Heart left ventricle (tissue), 16 donors: Measurements from ENCODE around the gene RAB20. TPM values are rescaled to one million over a fixed set of nuclear protein-coding genes. Genes with fewer than 3 reads are reported as not detected.

ENCODE experiments used
- ATAC-seq, 4 donors: fragments of 200-7000 bp; cut with Tn5 transposase; one replicate each; pipeline ENCODE4 v1.9.1; 2020 to 2022; ENCODE audit warnings: moderate library complexity in 4 of 4, mild to moderate bottlenecking in 3 of 4, moderate number of reproducible peaks in 1 of 4
- DNase-seq, 5 donors: peaks; one replicate each; pipeline ENCODE4 v3.0.0-alpha.2; 2020
- H3K27ac ChIP-seq, 12 donors: fragments of 200-600 bp; sonication (generic) in 4 of 12; one replicate each; pipeline versions ENCODE4 v1.5.0 to v1.8.0; 2016 to 2022; ENCODE audit warnings: mild to moderate bottlenecking in 2 of 12
- H3K27me3 ChIP-seq, 9 donors: fragments of 200-600 bp; sonication (generic) in 2 of 9; one replicate each; pipeline versions ENCODE4 v1.5.1 to v1.8.0; 2016 to 2022; ENCODE audit warnings: mild to moderate bottlenecking in 3 of 9
- H3K36me3 ChIP-seq, 9 donors: fragments of 200-600 bp; sonication (generic) in 2 of 9; one replicate each; pipeline versions ENCODE4 v1.5.0 to v1.8.0; 2018 to 2022; ENCODE audit warnings: mild to moderate bottlenecking in 2 of 9
- H3K4me1 ChIP-seq, 12 donors: fragments of 200-600 bp; sonication (generic) in 4 of 12; one replicate each; pipeline versions ENCODE4 v1.5.0 to v1.8.0; 2016 to 2022; ENCODE audit warnings: mild to moderate bottlenecking in 3 of 12
- H3K4me3 ChIP-seq, 12 donors: fragments of 200-600 bp; sonication (generic) in 4 of 12; one replicate each; pipeline versions ENCODE4 v1.5.0 to v1.8.0; 2017 to 2022; ENCODE audit warnings: mild to moderate bottlenecking in 9 of 12, moderate library complexity in 4 of 12
- H3K9me3 ChIP-seq, 12 donors: fragments of 200-600 bp; sonication (generic) in 4 of 12; one replicate each; pipeline versions ENCODE4 v1.5.0 to v1.8.0; 2016 to 2022; ENCODE audit warnings: mild to moderate bottlenecking in 1 of 12
- CTCF ChIP-seq, 12 donors: fragments of 200-600 bp; sonication (generic) in 4 of 12; IDR thresholded peaks; one replicate each; pipeline versions ENCODE4 v1.5.0 to v1.8.0; 2018 to 2022; ENCODE audit warnings: antibody characterized with exemption in 12 of 12, mild to moderate bottlenecking in 5 of 12
- POLR2A ChIP-seq, 2 donors: fragments of 450-650 bp; IDR thresholded peaks; one replicate each; pipeline ENCODE4 v1.6.1; 2017; ENCODE audit warnings: antibody characterized with exemption in 2 of 2, mild to moderate bottlenecking in 2 of 2, moderate library complexity in 2 of 2
- WGBS, 4 donors: extraction: QIAGEN DNeasy Blood & Tissue Kit in 2 of 4; methylation state at CpG; one replicate each; pipeline versions ENCODE4 v1.1.5 to v1.1.7; 2013 to 2018; 5-methylcytosine and 5-hydroxymethylcytosine counted together
- intact Hi-C, 10 donors: fragments of 100-400 bp; cut with DNase I; formaldehyde crosslinking; loops; one replicate each; pipeline versions ENCODE4 v1.11.1 to v1.14.2; 2022
- polyA plus RNA-seq, 2 donors: library from polyadenylated mRNA; stranded (reverse); fragments of 200-250 nt; gene quantifications; one replicate each; pipeline ENCODE4 v1.2.3, GENCODE V29; 2013
- total RNA-seq, 9 donors: library from RNA; depleted of rRNA in 2 of 9; stranded (reverse); fragments of >200 nt in 2 of 9; fragmentation: NEBNext Ultra II Directional in 3 of 9; extraction: Animal tissue kit (Norgen Biotek cat#: 25700) in 3 of 9; gene quantifications; one replicate each; pipeline versions ENCODE4 v1.1.0 to v1.2.4, GENCODE V29; 2016 to 2023
- donor health status: ischemic (EF 13 %, LVEDD 7.1; RV severe dilation, severe dysfunction).
- donor health status: healthy with polysubstance abuse.
- donor health status: DM: no; HTN: yes; CAD: no.
- donor health status: DM: no; HTN: no; CAD: no.
- donor health status: ischemic (EF 25% LVEDD 6.9; RV normal size, moderate dysfunction).
- donor health status: ischemic (EF 25% LVEDD 5.7; RV mildly dilated, moderate dysfunction).
- donor health status: healthy.
- donor health status: DM: yes; HTN: yes; CAD: no.
- donor health status: ischemic (EF 35%, LVEDD 5.7; RV mildly dilated, moderate dysfunction).
- donor health status: nonischemic (EF 11% LVEDD 7.7; RV severe dilation, severe dysfunction).
- donor health status: DM: yes; HTN: yes; CAD: no.
- donor health status: PGD.
- donor health status: ischemic (EF 29% LVEDD 5.4; RV normal size, mild dysfunction).
- donor health status: nonischemic (EF 23%, LVEDD 6.1; RV moderate dilation, normal function).

Gene RAB20
- total and polyA plus RNA-seq, 11 donors: 5.5 to 30.2 (median 13.7) TPM

- TF ChIP-seq CTCF (IDR thresholded peaks at IDR 0.05) (no peak), POLR2A (IDR thresholded peaks at IDR 0.05) (no peak)
- Histone ChIP-seq H3K4me1 (peaks cover 0 to 37% (median 15%) of the 10 kb centered on the region in 12 donors), H3K9me3 (peaks cover 0 to 8% (median 0%) of the 10 kb centered on the region in 12 donors), H3K4me3 (no peak overlapping the region), H3K27me3 (no peaks in the 10 kb centered on the region), H3K27ac (no peak overlapping the region), H3K36me3 (peaks cover 0 to 27% (median 0%) of the 10 kb centered on the region in 9 donors)
- ATAC-seq (no peak), DNase-seq (no peak)
- WGBS, 4 donors: 81 to 90% (median 85%) methylated on average over 15 of the region's 16 CpGs
- intact Hi-C loops: loop anchor here in 3 of 10 donors (5.0 to 10.0 kb wide), 4 partner anchors 43 to 340 kb away; no protein-coding TSS in a partner anchor
Observed at GRCh38 chr13:110554946-110555345, 6.6 kb downstream of the RAB20 start.

- H3K4me1 ChIP-seq: peaks cover 0 to 32% (median 12%) of the 10 kb centered on the region in 12 donors
- H3K27me3 ChIP-seq: no peaks in the 10 kb centered on the region
- DNase-seq (no peak), ATAC-seq (no peak)
- no peak overlapping the region for H3K4me3 ChIP-seq
- intact Hi-C loops: loop anchor here in 3 of 10 donors (10.0 kb wide), 3 partner anchors 90 to 340 kb away; no protein-coding TSS in a partner anchor
- peaks cover 0 to 27% (median 0%) of the 10 kb centered on the region in 9 donors for H3K36me3 ChIP-seq
- H3K27ac ChIP-seq: no peak overlapping the region
- 85 to 92% (median 89%) methylated on average over 8 of the region's 8 CpGs for WGBS, 4 donors
- no peak for TF ChIP-seq CTCF (IDR thresholded peaks at IDR 0.05)
- no peak for TF ChIP-seq POLR2A (IDR thresholded peaks at IDR 0.05)
- peaks cover 0 to 8% (median 0%) of the 10 kb centered on the region in 12 donors for H3K9me3 ChIP-seq
Observed at GRCh38 chr13:110554227-110554836, 7.2 kb downstream of the RAB20 start.

- DNase-seq (no peak), ATAC-seq (no peak)
- peaks cover 0 to 23% (median 10%) of the 10 kb centered on the region in 12 donors for H3K4me1 ChIP-seq
- intact Hi-C loops: loop anchor here in 3 of 10 donors (10.0 kb wide), 3 partner anchors 89 to 339 kb away; no protein-coding TSS in a partner anchor
- no peak overlapping the region for H3K27ac ChIP-seq
- WGBS, 4 donors: 72 to 85% (median 73%) methylated on average over 4 of the region's 4 CpGs
- peaks cover 0 to 27% (median 0%) of the 10 kb centered on the region in 9 donors for H3K36me3 ChIP-seq
- H3K4me3 ChIP-seq: no peak overlapping the region
- TF ChIP-seq POLR2A (IDR thresholded peaks at IDR 0.05): no peak
- TF ChIP-seq CTCF (IDR thresholded peaks at IDR 0.05): no peak
- H3K9me3 ChIP-seq: peaks cover 0 to 8% (median 0%) of the 10 kb centered on the region in 12 donors
- no peaks in the 10 kb centered on the region for H3K27me3 ChIP-seq
Observed at GRCh38 chr13:110553417-110553816, 8.1 kb downstream of the RAB20 start.

- Histone ChIP-seq H3K9me3 (peaks cover 0 to 8% (median 0%) of the 10 kb centered on the region in 12 donors), H3K4me3 (no peak overlapping the region), H3K36me3 (peaks cover 0 to 23% (median 0%) of the 10 kb centered on the region in 9 donors), H3K27me3 (no peaks in the 10 kb centered on the region), H3K27ac (no peak overlapping the region), H3K4me1 (peaks cover 0 to 24% (median 10%) of the 10 kb centered on the region in 12 donors)
- intact Hi-C loops: loop anchor here in 3 of 10 donors (10.0 kb wide), 3 partner anchors 88 to 338 kb away; no protein-coding TSS in a partner anchor
- DNase-seq: no peak
- ATAC-seq: no peak
- WGBS, 4 donors: 97 to 98% (median 98%) methylated on average over 9 of the region's 9 CpGs
- TF ChIP-seq POLR2A (IDR thresholded peaks at IDR 0.05) (no peak), CTCF (IDR thresholded peaks at IDR 0.05) (no peak)
Observed at GRCh38 chr13:110552767-110553166, 8.8 kb downstream of the RAB20 start.
